Cardiac muscle cell (in vitro differentiated cells and primary cell): ENCODE results near the gene SIPA1. TPM values are rescaled to one million over a fixed set of nuclear protein-coding genes. Genes with fewer than 3 reads are reported as not detected.
"Not testable (repeated sequence)": the region's sequence is repeated elsewhere in the genome, so short reads cannot be mapped to it uniquely, and the experiment has no call there.

Experiments
- DNase-seq, 2 donors: peaks; one replicate each; pipeline versions ENCODE4 v3.0.0 to v3.0.0-alpha.2; 2010 to 2017; ENCODE audit warnings: low read depth in 1 of 2, low spot score in 1 of 2
- H3K27ac ChIP-seq: fragments of 200-600 bp; sonication (generic); 2 replicates; pipeline ENCODE4 v1.5.1; 2016
- H3K27me3 ChIP-seq: fragments of 200-600 bp; sonication (generic); 2 replicates; pipeline ENCODE4 v1.6.0; 2016; ENCODE audit warnings: control low read depth
- H3K36me3 ChIP-seq: fragments of 200-600 bp; sonication (generic); 2 replicates; pipeline ENCODE4 v1.5.1; 2016; ENCODE audit warnings: control low read depth
- H3K4me1 ChIP-seq: fragments of 200-600 bp; sonication (generic); 2 replicates; pipeline ENCODE4 v1.8.1; 2017; ENCODE audit warnings: low read depth, mild to moderate bottlenecking, mixed run types
- H3K4me3 ChIP-seq: fragments of 200-600 bp; sonication (generic); 2 replicates; pipeline ENCODE4 v1.5.1; 2016; ENCODE audit warnings: mild to moderate bottlenecking
- H3K9me3 ChIP-seq: fragments of 200-600 bp; sonication (generic); 2 replicates; pipeline ENCODE4 v1.5.1; 2017; ENCODE audit warnings: low read depth, mild to moderate bottlenecking, control low read depth
- CTCF ChIP-seq: IDR thresholded peaks from 2 replicates; pipeline ENCODE4 v1.5.1; 2012; ENCODE audit warnings: low read depth, mild to moderate bottlenecking, low read length
- polyA plus RNA-seq: library from polyadenylated mRNA; unstranded; fragments of >200 nt; fragmentation: Nextera tagmentation; extraction: Ambion mirVana; gene quantifications from 2 replicates; pipeline ENCODE4 v1.2.1, GENCODE V29; 2016
- total RNA-seq: library from RNA; depleted of rRNA; stranded (reverse); fragments of >200 nt; gene quantifications from 2 replicates; pipeline ENCODE4 v1.2.3, GENCODE V29; 2016

Gene SIPA1
- total and polyA plus RNA-seq, 2 experiments from 2014 or later: 21.6 to 25.9 TPM

DNA sequence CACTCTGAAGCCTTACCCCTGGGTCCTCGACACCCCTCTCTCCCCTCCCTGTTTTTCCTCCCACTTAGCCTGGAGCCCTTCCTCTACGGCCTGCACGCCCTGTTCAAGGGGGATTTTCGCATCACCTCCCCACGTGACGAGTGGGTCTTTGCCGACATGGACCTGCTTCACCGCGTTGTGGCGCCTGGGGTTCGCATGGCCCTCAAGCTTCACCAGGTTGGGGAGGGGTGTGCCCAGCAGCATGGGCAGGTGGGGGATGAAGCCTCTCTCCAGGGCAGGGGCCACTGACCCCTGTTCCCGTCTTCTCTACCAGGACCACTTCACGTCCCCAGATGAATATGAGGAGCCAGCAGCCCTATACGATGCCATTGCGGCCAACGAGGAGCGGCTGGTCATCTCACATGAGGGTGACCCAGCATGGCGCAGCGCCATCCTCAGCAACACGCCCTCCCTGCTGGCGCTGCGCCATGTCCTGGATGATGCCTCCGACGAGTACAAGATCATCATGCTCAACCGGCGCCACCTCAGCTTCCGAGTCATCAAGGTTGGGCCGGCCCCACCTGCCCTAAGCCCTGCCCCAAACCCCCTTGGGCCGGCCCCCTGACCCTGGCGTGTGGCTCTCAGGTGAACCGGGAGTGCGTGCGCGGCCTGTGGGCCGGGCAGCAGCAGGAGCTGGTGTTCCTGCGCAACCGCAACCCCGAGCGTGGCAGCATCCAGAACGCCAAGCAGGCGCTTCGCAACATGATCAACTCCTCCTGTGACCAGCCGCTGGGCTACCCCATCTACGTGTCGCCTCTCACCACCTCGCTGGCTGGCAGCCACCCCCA lies 2.8 kb upstream of the SIPA1 start:
- Histone ChIP-seq H3K27ac (no peak overlapping the region), H3K36me3 (peaks cover 6% of the 10 kb centered on the region), H3K27me3 (no peaks in the 10 kb centered on the region), H3K9me3 (no peaks in the 10 kb centered on the region), H3K4me3 (no peak overlapping the region), H3K4me1 (peaks cover 11% of the 10 kb centered on the region)
- no peak for TF ChIP-seq CTCF
- no peak for DNase-seq

DNA sequence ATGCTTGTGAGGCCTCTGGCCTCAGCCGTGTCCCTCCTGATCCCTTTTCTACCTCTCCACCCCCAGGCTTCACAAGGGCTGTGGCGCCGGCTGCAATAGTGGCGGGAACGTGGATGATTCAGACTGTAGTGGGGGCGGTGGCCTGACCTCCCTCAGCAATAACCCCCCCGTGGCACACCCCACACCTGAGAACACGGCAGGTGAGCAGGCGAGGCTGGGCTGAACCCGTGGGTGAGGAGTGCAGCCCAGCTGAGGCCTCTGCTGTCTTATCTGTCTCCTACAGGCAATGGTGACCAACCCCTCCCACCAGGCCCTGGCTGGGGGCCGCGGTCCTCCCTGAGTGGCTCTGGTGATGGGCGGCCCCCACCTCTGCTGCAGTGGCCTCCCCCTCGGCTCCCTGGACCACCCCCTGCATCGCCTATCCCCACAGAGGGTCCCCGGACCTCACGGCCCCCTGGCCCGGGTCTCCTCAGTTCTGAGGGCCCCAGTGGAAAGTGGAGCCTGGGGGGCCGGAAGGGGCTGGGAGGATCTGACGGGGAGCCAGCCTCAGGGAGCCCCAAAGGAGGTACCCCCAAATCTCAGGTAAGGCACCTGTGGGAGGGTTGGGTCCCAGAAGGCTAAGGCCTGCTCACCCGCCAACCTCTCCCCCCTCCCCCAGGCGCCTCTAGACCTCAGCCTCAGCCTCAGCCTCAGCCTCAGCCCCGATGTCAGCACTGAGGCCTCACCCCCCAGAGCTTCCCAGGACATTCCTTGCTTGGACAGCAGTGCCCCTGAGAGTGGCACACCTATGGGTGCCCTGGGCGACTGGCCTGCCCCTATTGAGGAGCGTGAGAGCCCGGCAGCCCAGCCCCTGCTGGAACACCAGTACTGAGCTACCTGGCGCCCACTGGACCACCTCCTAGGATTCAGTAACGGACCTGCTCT lies 1.5 kb upstream of the SIPA1 start:
- Histone ChIP-seq H3K4me1 (peaks cover 11% of the 10 kb centered on the region), H3K27me3 (no peaks in the 10 kb centered on the region), H3K9me3 (no peaks in the 10 kb centered on the region), H3K36me3 (no peaks in the 10 kb centered on the region), H3K4me3 (no peak overlapping the region), H3K27ac (peak overlapping the region; percentile 51)
- no peak for DNase-seq
- TF ChIP-seq CTCF: no peak

DNA sequence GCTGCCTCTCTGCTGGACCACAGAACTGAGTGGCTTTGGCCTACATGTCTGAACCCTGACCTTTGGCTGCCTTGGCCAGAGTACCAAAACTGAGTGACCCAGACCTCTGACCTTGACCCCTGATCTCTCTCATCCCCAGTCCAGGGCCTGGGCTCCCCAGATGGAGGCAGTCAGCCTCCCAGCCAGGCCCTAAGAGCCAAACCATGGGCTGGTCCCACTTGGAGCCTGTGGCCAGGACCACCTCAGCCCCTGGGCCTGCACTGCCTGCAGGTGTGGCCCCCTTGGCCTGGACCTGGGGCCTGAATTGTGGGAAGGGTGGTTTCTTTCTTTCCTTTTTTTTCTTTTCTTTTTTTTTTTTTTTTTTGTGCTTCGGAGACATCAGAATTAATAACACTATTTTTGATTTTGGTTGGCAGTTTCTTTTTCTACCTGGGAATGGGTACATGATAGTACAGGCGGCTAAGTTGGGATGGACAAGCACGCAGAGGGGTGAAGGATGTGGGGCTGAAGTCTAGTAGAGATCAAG lies 806 bp upstream of the SIPA1 start:
- Histone ChIP-seq H3K9me3 (no peaks in the 10 kb centered on the region), H3K4me3 (no peak overlapping the region), H3K27me3 (no peaks in the 10 kb centered on the region), H3K27ac (peak overlapping the region; percentile 51), H3K4me1 (peaks cover 11% of the 10 kb centered on the region), H3K36me3 (no peaks in the 10 kb centered on the region)
- TF ChIP-seq CTCF: no peak
- no peak for DNase-seq

- H3K9me3 ChIP-seq, H3K4me3 ChIP-seq, DNase-seq, H3K27me3 ChIP-seq, H3K27ac ChIP-seq, H3K36me3 ChIP-seq: not testable (repeated sequence)
- peaks cover 11% of the 10 kb centered on the region for H3K4me1 ChIP-seq
These were observed 1.3 kb downstream of the SIPA1 start for GRCh38 chr11:65639228-65639597.

GRCh38 chr11:65639623-65640482 lies 2.0 kb downstream of the SIPA1 start:
- TF ChIP-seq CTCF: no peak
- peaks cover 11% of the 10 kb centered on the region for H3K4me1 ChIP-seq
- no peaks in the 10 kb centered on the region for H3K36me3 ChIP-seq
- no peaks in the 10 kb centered on the region for H3K27me3 ChIP-seq
- no peak for DNase-seq
- no peak overlapping the region for H3K4me3 ChIP-seq
- H3K27ac ChIP-seq: no peak overlapping the region
- H3K9me3 ChIP-seq: no peaks in the 10 kb centered on the region
